ENCODE results near the gene FAM124B.

FAM124B gene

DNA sequence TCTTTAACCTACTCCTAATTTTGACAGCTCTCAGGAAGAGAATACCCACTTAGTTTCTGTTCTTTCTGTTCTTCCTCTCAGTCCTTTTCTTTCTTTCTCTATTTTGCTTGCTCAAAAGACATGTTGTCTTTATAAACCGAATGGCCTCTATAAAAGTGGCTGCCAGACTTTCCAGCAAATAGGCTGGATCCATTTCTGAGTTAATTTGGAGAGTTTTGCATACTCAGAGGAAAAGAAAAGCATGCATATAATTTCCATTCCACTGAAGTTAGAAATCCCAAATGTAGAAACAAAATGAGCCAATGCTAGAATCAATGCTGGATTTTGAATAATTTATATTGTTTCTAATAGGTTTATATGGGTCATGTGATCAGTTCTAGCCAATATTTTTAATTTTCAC is 65.9 kb downstream of the FAM124B start:
- DNase-seq (ENCODE audit: low read depth) = no peak

DNA sequence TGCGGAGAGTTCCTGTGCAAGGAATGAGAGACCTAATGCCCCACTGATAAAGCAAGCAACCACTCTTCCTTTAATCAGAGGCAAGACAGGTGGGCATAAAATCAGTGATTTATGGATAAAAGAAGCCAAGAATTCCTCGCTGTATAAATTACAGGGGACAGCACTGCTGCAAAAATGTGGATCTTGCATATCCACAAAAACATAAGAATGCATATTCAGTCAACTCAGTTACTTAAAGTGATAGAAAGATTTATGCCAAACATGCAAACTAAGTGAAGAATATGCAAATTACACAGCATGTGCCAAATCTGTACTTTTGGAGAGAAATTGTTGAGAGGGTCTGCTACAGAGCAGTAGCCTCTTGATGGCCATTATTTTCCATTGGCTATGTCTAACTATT is 67.2 kb downstream of the FAM124B start:
- no peak for DNase-seq (ENCODE audit: low read depth)

- DNase-seq (ENCODE audit: low read depth) = no peak
Measured at GRCh38 chr2:224333726-224334482, 68.0 kb downstream of the FAM124B start.

DNA sequence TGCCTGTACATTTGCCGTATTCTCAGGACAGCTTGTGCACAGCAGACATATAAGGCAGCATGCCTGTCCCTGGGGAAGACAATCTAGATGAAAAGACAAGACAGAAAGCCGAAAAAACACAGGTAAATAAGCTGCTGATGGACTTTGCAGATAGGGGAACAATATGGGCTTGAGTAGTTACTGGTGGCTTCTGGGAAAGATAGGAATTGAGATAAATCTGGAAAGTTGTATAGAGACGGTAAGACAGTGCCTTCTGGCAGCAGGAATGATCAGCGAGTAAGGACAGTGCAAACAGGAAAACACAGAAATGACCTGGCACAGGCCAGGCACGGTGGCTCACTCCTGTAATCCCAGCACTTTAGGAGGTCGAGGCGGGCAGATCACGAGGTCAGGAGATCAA is 70.2 kb downstream of the FAM124B start:
- DNase-seq (ENCODE audit: low read depth) = no peak

DNA sequence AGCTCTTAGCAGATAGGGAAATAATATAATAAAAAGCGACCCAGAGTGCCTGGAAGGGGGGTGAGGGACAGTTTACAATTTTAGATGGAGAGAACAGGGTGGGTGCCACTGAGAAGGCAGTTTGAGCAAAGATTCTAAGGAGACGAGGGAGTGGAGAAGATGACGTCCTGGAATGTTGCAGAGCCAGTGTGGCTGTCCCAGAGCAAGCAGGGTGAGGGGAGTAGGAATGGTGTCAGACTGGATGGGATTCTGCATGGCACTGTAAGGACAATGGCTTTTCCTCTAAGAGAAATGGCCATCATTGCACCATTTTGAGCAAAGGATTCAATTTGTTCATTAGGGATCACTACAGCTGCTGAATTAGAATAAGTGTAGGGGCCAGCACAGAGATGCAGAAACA is 73.1 kb downstream of the FAM124B start:
- no peak for DNase-seq (ENCODE audit: low read depth)

Data from GM04503 (cell line).